ENCODE measurements around the gene CASZ1.

Gene CASZ1

GRCh38 chr1:10778640-10779039, 17.8 kb downstream of the CASZ1 start:
- Histone ChIP-seq H3K27ac (ENCODE audit: low read depth, low read length) (no peak overlapping the region), H3K9ac (ENCODE audit: low read length) (no peak overlapping the region), H3K4me1 (ENCODE audit: insufficient read depth, low read length) (peaks cover 77% of the 10 kb centered on the region), H3K9me3 (ENCODE audit: low read length) (no peaks in the 10 kb centered on the region), H3K27me3 (ENCODE audit: control insufficient read depth in 1 of 2, insufficient read depth in 2 of 2, low read length in 2 of 2) (no peaks in the 10 kb centered on the region), H3K4me3 (ENCODE audit: low read depth in 1 of 2, low read length in 2 of 2) (no peak overlapping the region), H3K36me3 (ENCODE audit: insufficient read depth, low read length) (no peaks in the 10 kb centered on the region)

GRCh38 chr1:10777749-10778574, 18.5 kb downstream of the CASZ1 start:
- no peaks in the 10 kb centered on the region for H3K27me3 ChIP-seq (ENCODE audit: control insufficient read depth in 1 of 2, insufficient read depth in 2 of 2, low read length in 2 of 2)
- peaks cover 75% of the 10 kb centered on the region for H3K4me1 ChIP-seq (ENCODE audit: insufficient read depth, low read length)
- H3K4me3 ChIP-seq (ENCODE audit: low read depth in 1 of 2, low read length in 2 of 2) = no peak overlapping the region
- no peak overlapping the region for H3K9ac ChIP-seq (ENCODE audit: low read length)
- no peaks in the 10 kb centered on the region for H3K9me3 ChIP-seq (ENCODE audit: low read length)
- no peak overlapping the region for H3K27ac ChIP-seq (ENCODE audit: low read depth, low read length)
- no peaks in the 10 kb centered on the region for H3K36me3 ChIP-seq (ENCODE audit: insufficient read depth, low read length)

- Histone ChIP-seq H3K4me1 (ENCODE audit: insufficient read depth, low read length) (peaks cover 77% of the 10 kb centered on the region), H3K9me3 (ENCODE audit: low read length) (no peaks in the 10 kb centered on the region), H3K27ac (ENCODE audit: low read depth, low read length) (no peak overlapping the region), H3K4me3 (ENCODE audit: low read depth in 1 of 2, low read length in 2 of 2) (no peak overlapping the region), H3K36me3 (ENCODE audit: insufficient read depth, low read length) (no peaks in the 10 kb centered on the region), H3K27me3 (ENCODE audit: control insufficient read depth in 1 of 2, insufficient read depth in 2 of 2, low read length in 2 of 2) (no peaks in the 10 kb centered on the region), H3K9ac (ENCODE audit: low read length) (no peak overlapping the region)
Measured at GRCh38 chr1:10776190-10776905, 20.1 kb downstream of the CASZ1 start.

GRCh38 chr1:10775763-10776162, 20.7 kb downstream of the CASZ1 start:
- no peaks in the 10 kb centered on the region for H3K27me3 ChIP-seq (ENCODE audit: control insufficient read depth in 1 of 2, insufficient read depth in 2 of 2, low read length in 2 of 2)
- no peak overlapping the region for H3K4me3 ChIP-seq (ENCODE audit: low read depth in 1 of 2, low read length in 2 of 2)
- H3K36me3 ChIP-seq (ENCODE audit: insufficient read depth, low read length) = no peaks in the 10 kb centered on the region
- H3K9me3 ChIP-seq (ENCODE audit: low read length) = no peaks in the 10 kb centered on the region
- peak overlapping the region; percentile 17 for H3K27ac ChIP-seq (ENCODE audit: low read depth, low read length)
- H3K4me1 ChIP-seq (ENCODE audit: insufficient read depth, low read length) = peaks cover 71% of the 10 kb centered on the region
- H3K9ac ChIP-seq (ENCODE audit: low read length) = no peak overlapping the region

GRCh38 chr1:10774615-10775310, 21.7 kb downstream of the CASZ1 start:
- H3K36me3 ChIP-seq (ENCODE audit: insufficient read depth, low read length) = no peaks in the 10 kb centered on the region
- H3K9ac ChIP-seq (ENCODE audit: low read length) = no peak overlapping the region
- peaks cover 67% of the 10 kb centered on the region for H3K4me1 ChIP-seq (ENCODE audit: insufficient read depth, low read length)
- no peaks in the 10 kb centered on the region for H3K27me3 ChIP-seq (ENCODE audit: control insufficient read depth in 1 of 2, insufficient read depth in 2 of 2, low read length in 2 of 2)
- H3K9me3 ChIP-seq (ENCODE audit: low read length) = no peaks in the 10 kb centered on the region
- no peak overlapping the region for H3K27ac ChIP-seq (ENCODE audit: low read depth, low read length)
- H3K4me3 ChIP-seq (ENCODE audit: low read depth in 1 of 2, low read length in 2 of 2) = no peak overlapping the region

- no peaks in the 10 kb centered on the region for H3K27me3 ChIP-seq (ENCODE audit: control insufficient read depth in 1 of 2, insufficient read depth in 2 of 2, low read length in 2 of 2)
- H3K27ac ChIP-seq (ENCODE audit: low read depth, low read length) = peak overlapping the region; percentile 24
- no peaks in the 10 kb centered on the region for H3K9me3 ChIP-seq (ENCODE audit: low read length)
- peaks cover 63% of the 10 kb centered on the region for H3K4me1 ChIP-seq (ENCODE audit: insufficient read depth, low read length)
- H3K9ac ChIP-seq (ENCODE audit: low read length) = no peak overlapping the region
- H3K4me3 ChIP-seq (ENCODE audit: low read depth in 1 of 2, low read length in 2 of 2) = no peak overlapping the region
- no peaks in the 10 kb centered on the region for H3K36me3 ChIP-seq (ENCODE audit: insufficient read depth, low read length)
Measured at GRCh38 chr1:10773851-10774614, 22.4 kb downstream of the CASZ1 start.

- Histone ChIP-seq H3K4me1 (ENCODE audit: insufficient read depth, low read length) (peaks cover 57% of the 10 kb centered on the region), H3K9me3 (ENCODE audit: low read length) (no peaks in the 10 kb centered on the region), H3K4me3 (ENCODE audit: low read depth in 1 of 2, low read length in 2 of 2) (no peak overlapping the region), H3K27me3 (ENCODE audit: control insufficient read depth in 1 of 2, insufficient read depth in 2 of 2, low read length in 2 of 2) (no peaks in the 10 kb centered on the region), H3K27ac (ENCODE audit: low read depth, low read length) (no peak overlapping the region), H3K36me3 (ENCODE audit: insufficient read depth, low read length) (no peaks in the 10 kb centered on the region), H3K9ac (ENCODE audit: low read length) (no peak overlapping the region)
Measured at GRCh38 chr1:10773376-10773775, 23.1 kb downstream of the CASZ1 start.

GRCh38 chr1:10772711-10773110, 23.7 kb downstream of the CASZ1 start:
- Histone ChIP-seq H3K27me3 (ENCODE audit: control insufficient read depth in 1 of 2, insufficient read depth in 2 of 2, low read length in 2 of 2) (no peaks in the 10 kb centered on the region), H3K36me3 (ENCODE audit: insufficient read depth, low read length) (no peaks in the 10 kb centered on the region), H3K9me3 (ENCODE audit: low read length) (no peaks in the 10 kb centered on the region), H3K27ac (ENCODE audit: low read depth, low read length) (no peak overlapping the region), H3K4me3 (ENCODE audit: low read depth in 1 of 2, low read length in 2 of 2) (no peak overlapping the region), H3K4me1 (ENCODE audit: insufficient read depth, low read length) (peaks cover 54% of the 10 kb centered on the region), H3K9ac (ENCODE audit: low read length) (no peak overlapping the region)

- Histone ChIP-seq H3K36me3 (ENCODE audit: insufficient read depth, low read length) (no peaks in the 10 kb centered on the region), H3K27ac (ENCODE audit: low read depth, low read length) (no peak overlapping the region), H3K9me3 (ENCODE audit: low read length) (no peaks in the 10 kb centered on the region), H3K9ac (ENCODE audit: low read length) (no peak overlapping the region), H3K4me3 (ENCODE audit: low read depth in 1 of 2, low read length in 2 of 2) (no peak overlapping the region), H3K27me3 (ENCODE audit: control insufficient read depth in 1 of 2, insufficient read depth in 2 of 2, low read length in 2 of 2) (no peaks in the 10 kb centered on the region), H3K4me1 (ENCODE audit: insufficient read depth, low read length) (peaks cover 50% of the 10 kb centered on the region)
Measured at GRCh38 chr1:10771789-10772188, 24.7 kb downstream of the CASZ1 start.

GRCh38 chr1:10768552-10768951, 27.9 kb downstream of the CASZ1 start:
- H3K4me1 ChIP-seq (ENCODE audit: insufficient read depth, low read length) = peaks cover 45% of the 10 kb centered on the region
- H3K9ac ChIP-seq (ENCODE audit: low read length) = no peak overlapping the region
- H3K9me3 ChIP-seq (ENCODE audit: low read length) = no peaks in the 10 kb centered on the region
- H3K27me3 ChIP-seq (ENCODE audit: control insufficient read depth in 1 of 2, insufficient read depth in 2 of 2, low read length in 2 of 2) = no peaks in the 10 kb centered on the region
- no peak overlapping the region for H3K4me3 ChIP-seq (ENCODE audit: low read depth in 1 of 2, low read length in 2 of 2)
- H3K36me3 ChIP-seq (ENCODE audit: insufficient read depth, low read length) = no peaks in the 10 kb centered on the region
- H3K27ac ChIP-seq (ENCODE audit: low read depth, low read length) = no peak overlapping the region

GRCh38 chr1:10767282-10767681, 29.2 kb downstream of the CASZ1 start:
- H3K27me3 ChIP-seq (ENCODE audit: control insufficient read depth in 1 of 2, insufficient read depth in 2 of 2, low read length in 2 of 2) = no peaks in the 10 kb centered on the region
- H3K9me3 ChIP-seq (ENCODE audit: low read length) = no peaks in the 10 kb centered on the region
- H3K9ac ChIP-seq (ENCODE audit: low read length) = no peak overlapping the region
- no peak overlapping the region for H3K4me3 ChIP-seq (ENCODE audit: low read depth in 1 of 2, low read length in 2 of 2)
- H3K36me3 ChIP-seq (ENCODE audit: insufficient read depth, low read length) = no peaks in the 10 kb centered on the region
- peaks cover 47% of the 10 kb centered on the region for H3K4me1 ChIP-seq (ENCODE audit: insufficient read depth, low read length)
- no peak overlapping the region for H3K27ac ChIP-seq (ENCODE audit: low read depth, low read length)

Data from muscle layer of colon (tissue), 2 donors.